Epidermal melanocyte (primary cell): ENCODE results near the gene NMD3.
"Not testable (repeated sequence)": the region's sequence is repeated elsewhere in the genome, so short reads cannot be mapped to it uniquely, and the experiment has no call there.

Source experiments
- DNase-seq: peaks from one replicate; pipeline ENCODE4 v3.0.0; 2011; ENCODE audit warnings: low spot score; ENCODE audit not compliant: insufficient read length

NMD3 gene

DNA sequence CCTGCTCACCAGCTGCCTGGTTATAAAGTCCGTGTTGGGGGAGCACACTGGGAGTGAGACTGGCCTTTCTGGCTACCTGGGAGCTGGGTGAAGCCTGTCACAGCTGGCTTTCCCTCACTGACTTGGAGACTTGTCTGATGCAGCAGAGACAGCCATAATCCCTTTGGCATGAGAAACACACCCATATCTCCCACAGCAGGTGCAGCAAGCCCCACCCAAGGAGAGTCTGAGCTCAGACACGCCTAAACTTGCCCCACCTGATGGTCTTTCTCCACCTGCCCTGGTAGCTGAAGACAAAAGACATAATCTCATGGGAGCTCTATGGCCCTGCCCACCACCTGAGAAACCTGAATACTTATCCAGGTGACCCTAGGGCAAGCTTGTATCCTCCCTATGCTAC, 54.8 kb downstream of the NMD3 start:
- no peak for DNase-seq

DNA sequence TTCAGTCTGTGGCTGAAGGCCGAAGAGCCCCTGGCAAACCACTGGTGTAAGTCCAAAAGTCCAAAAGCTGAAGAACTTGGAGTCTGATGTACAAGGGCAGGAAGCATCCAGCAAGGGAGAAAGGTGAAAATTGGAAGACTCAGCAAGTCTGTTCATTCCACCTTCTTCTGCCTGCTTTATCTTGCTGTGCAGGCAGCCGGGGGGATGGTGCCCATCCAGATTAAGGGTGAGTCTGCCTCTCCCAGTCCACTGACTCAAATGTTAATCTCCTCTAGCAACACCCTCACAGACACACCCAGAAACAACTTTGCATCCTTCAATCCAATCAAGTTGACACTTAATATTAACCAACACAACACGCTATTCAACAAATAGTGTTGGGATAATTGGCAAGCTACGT, 61.3 kb downstream of the NMD3 start:
- DNase-seq = not testable (repeated sequence)

DNA sequence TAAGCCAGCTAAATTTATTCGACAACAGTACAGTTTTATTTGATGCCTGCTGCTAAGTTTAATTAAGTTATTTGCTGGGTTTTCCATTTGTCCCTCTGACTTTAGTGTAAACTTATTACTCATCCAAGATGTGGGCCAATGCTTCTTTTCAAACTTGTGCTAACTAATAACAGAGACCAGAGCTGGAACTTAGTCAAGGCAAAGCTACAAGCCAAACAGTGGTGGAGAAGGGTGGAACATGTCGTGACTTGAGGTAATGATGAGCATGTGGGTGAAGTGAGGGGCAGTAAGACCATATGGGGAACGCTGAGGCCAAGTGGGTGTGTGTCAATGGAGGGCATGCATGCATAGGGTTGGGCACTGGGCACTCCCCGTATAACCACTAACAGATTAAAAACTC, 63.9 kb downstream of the NMD3 start:
- DNase-seq = no peak

DNA sequence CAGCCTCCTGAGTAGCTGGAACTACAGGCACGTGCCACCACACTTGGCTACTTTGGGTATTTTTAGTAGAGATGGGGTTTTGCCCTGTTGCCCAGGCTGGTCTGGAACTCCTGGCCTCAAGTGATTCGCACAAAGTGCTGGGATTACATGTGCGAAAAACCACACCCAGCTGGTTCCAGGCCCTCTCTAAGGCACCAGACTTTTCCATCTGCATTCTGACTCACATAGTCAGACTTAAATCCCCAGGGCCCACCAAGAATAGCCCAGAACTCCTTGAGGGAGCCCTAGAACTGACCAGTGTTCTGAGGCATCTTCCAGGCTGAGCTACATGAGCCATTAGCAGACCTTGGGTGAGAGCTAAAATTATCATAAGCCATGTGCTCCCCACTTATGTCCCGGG, 68.1 kb downstream of the NMD3 start:
- DNase-seq = no peak

DNA sequence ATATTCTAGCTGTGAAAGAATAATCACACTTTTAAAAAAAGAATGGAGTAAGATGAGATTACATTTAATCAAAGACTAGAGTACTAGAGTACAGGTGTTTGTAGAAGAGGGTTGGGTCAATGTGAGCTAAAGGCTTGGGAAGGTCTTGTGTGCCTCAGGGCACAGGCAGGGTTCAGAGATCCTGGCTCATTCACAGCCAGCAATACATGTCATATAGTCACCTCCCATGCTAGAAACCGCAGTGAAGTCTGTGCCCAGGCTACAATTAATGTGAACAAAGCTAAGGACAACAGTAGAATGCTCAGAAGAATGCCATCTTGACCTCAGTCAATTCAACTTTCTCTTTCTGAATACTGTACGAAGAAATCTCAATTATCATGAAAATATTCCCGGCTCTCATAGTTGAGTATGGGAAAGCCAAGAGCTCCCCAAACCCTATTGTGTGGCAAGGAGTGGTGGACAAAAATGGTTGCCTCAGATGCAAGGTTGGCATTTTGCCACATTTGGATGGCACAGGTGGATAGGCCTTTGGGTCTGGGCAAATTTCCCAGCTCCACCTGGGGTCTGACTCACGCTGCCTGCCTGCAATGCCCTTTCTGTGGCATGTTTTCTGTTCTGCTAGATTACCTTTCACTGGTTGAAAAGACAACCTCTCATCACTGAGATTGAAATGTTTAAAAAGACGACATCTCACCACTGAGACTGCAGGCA, 70.2 kb downstream of the NMD3 start:
- DNase-seq = no peak

GRCh38 chr3:161293381-161293780, 72.3 kb downstream of the NMD3 start:
- DNase-seq = no peak

DNA sequence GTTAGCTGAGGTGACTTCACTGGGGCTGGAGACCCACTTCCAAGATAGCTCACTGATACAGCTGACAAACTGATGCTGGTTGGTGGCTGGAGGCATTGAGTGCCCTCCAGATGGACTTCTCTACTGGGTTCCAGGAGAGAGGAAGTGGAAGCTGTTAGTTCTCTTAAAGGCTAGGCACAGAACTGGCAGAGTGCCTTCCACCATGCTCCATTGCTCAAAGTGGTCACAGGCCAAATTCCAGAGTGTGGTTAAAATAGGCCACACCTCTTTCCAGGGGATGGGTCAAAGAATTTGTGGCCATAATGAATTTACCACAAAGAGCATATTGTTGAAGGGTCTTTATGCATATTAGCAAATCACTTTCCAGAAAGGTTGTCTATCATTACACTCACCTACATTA, 74.2 kb downstream of the NMD3 start:
- DNase-seq = no peak

DNA sequence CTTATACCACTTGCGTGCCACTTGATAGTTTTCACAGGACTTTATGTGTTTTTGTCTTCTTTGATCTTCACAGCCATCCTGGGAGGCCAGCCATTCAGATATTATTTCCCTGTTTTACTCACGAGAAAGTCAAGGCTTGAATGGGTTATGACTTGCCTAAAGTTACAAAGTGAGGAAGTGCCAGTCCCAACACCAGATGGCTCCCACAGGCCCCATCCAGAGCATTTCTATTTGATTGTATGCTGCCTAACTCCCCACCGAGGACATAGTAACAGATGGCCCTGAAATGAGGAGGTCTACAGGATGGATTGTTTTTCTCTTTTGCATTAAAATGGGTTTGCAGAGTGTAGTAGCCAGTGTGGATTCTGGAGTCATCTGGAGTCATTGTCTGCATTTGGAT, 75.7 kb downstream of the NMD3 start:
- DNase-seq = no peak
